IMR-90 (cell line): Measurements from ENCODE around the gene PPP1R16B. TPM values are rescaled to one million over a fixed set of nuclear protein-coding genes. Genes with fewer than 3 reads are reported as not detected.

Experiments used
- ATAC-seq: fragments of 200-7000 bp; cut with Tn5 transposase; 2 replicates; pipeline ENCODE4 v1.9.1; 2020; ENCODE audit warnings: low read depth, mild to moderate bottlenecking, moderate library complexity
- BruUV-seq: library from RNA; stranded (reverse); fragments of 400-500 nt; replicated peaks from 2 replicates; lab custom pipeline; 2021; lab: Mats Ljungman, UMichigan
- CTCF ChIA-PET: fragments of 300-600 bp; formaldehyde crosslinking; extraction: SDS; loops from one replicate; lab custom pipeline; 2021; ENCODE audit warnings: antibody characterized with exemption; lab: Yijun Ruan, JAX
- POLR2A ChIA-PET: fragments of 300-600 bp; sonication (Branson Sonifier 250); formaldehyde crosslinking; loops from one replicate; lab custom pipeline; 2022; ENCODE audit warnings: antibody characterized with exemption; ENCODE audit not compliant: unreplicated experiment; lab: Charles Lee
- DNase-seq: peaks from one replicate; pipeline ENCODE4 v3.0.0; 2013
- H2AFZ ChIP-seq: replicated peaks from 2 replicates; pipeline ENCODE3; 2013; ENCODE audit warnings: low read length, mild to moderate bottlenecking; ENCODE audit not compliant: poor library complexity
- H2AK5ac ChIP-seq: 2 replicates; pipeline ENCODE4 v1.6.1; 2013; ENCODE audit warnings: low read depth, low read length, inconsistent platforms
- H2AK9ac ChIP-seq: replicated peaks from 2 replicates; pipeline ENCODE3; 2013; ENCODE audit warnings: mild to moderate bottlenecking, low read depth, low read length, moderate library complexity; ENCODE audit not compliant: poor library complexity
- H2BK120ac ChIP-seq: 2 replicates; pipeline ENCODE4 v1.6.1; 2013; ENCODE audit warnings: low read depth, low read length, inconsistent platforms
- H2BK15ac ChIP-seq: 3 replicates; pipeline ENCODE4 v1.6.1; 2013; ENCODE audit warnings: low read depth, low read length, inconsistent platforms
- H2BK20ac ChIP-seq: 2 replicates; pipeline ENCODE4 v1.6.1; 2013; ENCODE audit warnings: low read depth, mild to moderate bottlenecking, inconsistent platforms, low read length, moderate library complexity
- H2BK5ac ChIP-seq: 2 replicates; pipeline ENCODE4 v1.6.1; 2013; ENCODE audit warnings: mild to moderate bottlenecking, low read depth, low read length, inconsistent platforms; ENCODE audit not compliant: poor library complexity, severe bottlenecking
- H3K14ac ChIP-seq: replicated peaks from 2 replicates; pipeline ENCODE4 v1.6.1; 2013; ENCODE audit warnings: low read depth, low read length, inconsistent platforms
- H3K18ac ChIP-seq: 2 replicates; pipeline ENCODE4 v1.6.1; 2013; ENCODE audit warnings: low read depth, low read length, control low read depth
- H3K23ac ChIP-seq: 2 replicates; pipeline ENCODE4 v1.6.1; 2013; ENCODE audit warnings: low read depth, low read length, inconsistent platforms
- H3K27ac ChIP-seq: 2 replicates; pipeline ENCODE4 v1.5.1; 2013; ENCODE audit warnings: mild to moderate bottlenecking, control low read depth, low read length; ENCODE audit not compliant: insufficient read depth
- H3K27me3 ChIP-seq: 2 replicates; pipeline ENCODE4 v1.6.1; 2013; ENCODE audit warnings: low read length; ENCODE audit not compliant: control insufficient read depth, insufficient read depth
- H3K36me3 ChIP-seq: 2 replicates; pipeline ENCODE4 v1.6.1; 2013; ENCODE audit warnings: low read length, mixed read lengths; ENCODE audit not compliant: control insufficient read depth, insufficient read depth
- H3K4ac ChIP-seq: 2 replicates; pipeline ENCODE4 v1.6.1; 2013; ENCODE audit warnings: low read depth, low read length, inconsistent platforms
- H3K4me1 ChIP-seq: 2 replicates; pipeline ENCODE4 v1.6.1; 2013; ENCODE audit warnings: low read length, mixed read lengths; ENCODE audit not compliant: control insufficient read depth, insufficient read depth
- H3K4me2 ChIP-seq: 2 replicates; pipeline ENCODE4 v1.6.1; 2013; ENCODE audit warnings: low read depth, mild to moderate bottlenecking, control low read depth, low read length, moderate library complexity
- H3K4me3 ChIP-seq: 2 replicates; pipeline ENCODE4 v1.5.1; 2013; ENCODE audit warnings: low read depth, mild to moderate bottlenecking, control low read depth, low read length, moderate library complexity; ENCODE audit not compliant: insufficient read depth
- H3K56ac ChIP-seq: 2 replicates; pipeline ENCODE4 v1.6.1; 2013; ENCODE audit warnings: low read length, inconsistent platforms; ENCODE audit not compliant: insufficient read depth; ENCODE audit errors: extremely low read depth
- H3K79me1 ChIP-seq, 2 experiments: 2 replicates each; pipeline ENCODE4 v1.6.1; 2013; ENCODE audit warnings: low read length in 2 of 2, inconsistent platforms in 1 of 2, low read depth in 1 of 2
- H3K9ac ChIP-seq: 2 replicates; pipeline ENCODE4 v1.6.1; 2013; ENCODE audit warnings: low read depth, low read length, control low read depth
- H3K9me1 ChIP-seq: 2 replicates; pipeline ENCODE4 v1.6.1; 2013; ENCODE audit warnings: low read length, inconsistent platforms; ENCODE audit not compliant: insufficient read depth
- H3K9me3 ChIP-seq: 2 replicates; pipeline ENCODE4 v1.6.1; 2013; ENCODE audit warnings: low read length; ENCODE audit not compliant: control insufficient read depth, insufficient read depth
- H4K20me1 ChIP-seq: 2 replicates; pipeline ENCODE4 v1.6.1; 2013; ENCODE audit warnings: low read length, inconsistent platforms; ENCODE audit not compliant: insufficient read depth
- H4K5ac ChIP-seq: 2 replicates; pipeline ENCODE4 v1.6.1; 2013; ENCODE audit warnings: mild to moderate bottlenecking, low read depth, low read length, control low read depth
- H4K8ac ChIP-seq, 2 experiments: 2 replicates each; pipeline ENCODE4 v1.6.1; 2013; ENCODE audit warnings: low read depth in 2 of 2, low read length in 2 of 2, control low read depth in 1 of 2, inconsistent platforms in 1 of 2
- H4K91ac ChIP-seq: 2 replicates; pipeline ENCODE4 v1.6.1; 2013; ENCODE audit warnings: low read depth, low read length, inconsistent platforms; ENCODE audit not compliant: insufficient read depth
- CHD1 ChIP-seq: IDR thresholded peaks from 2 replicates; pipeline ENCODE4 v1.6.1; 2012; ENCODE audit warnings: low read depth, low read length, improper control_type of control experiment
- RCOR1 ChIP-seq: IDR thresholded peaks from 2 replicates; pipeline ENCODE4 v1.6.1; 2012; ENCODE audit warnings: mild to moderate bottlenecking, low read length, improper control_type of control experiment; ENCODE audit not compliant: insufficient replicate concordance
- SMC3 ChIP-seq: fragments of 150-350 bp; IDR thresholded peaks from 2 replicates; pipeline ENCODE4 v1.6.1; 2016; ENCODE audit warnings: low read depth, mild to moderate bottlenecking, antibody characterized with exemption, low read length, moderate library complexity
- WGBS, 2 experiments: methylation state at CpG; one replicate each; pipeline versions ENCODE4 v1.1.5 to v1.1.7; 2013; ENCODE audit warnings: missing lambda C conversion rate in 2 of 2; ENCODE audit not compliant: insufficient read length in 1 of 2; ENCODE audit errors: extremely low coverage in 2 of 2; 5-methylcytosine and 5-hydroxymethylcytosine counted together
- dilution Hi-C: fragments of 300-500 bp; cut with HindIII; formaldehyde crosslinking; loops from one replicate; pipeline ENCODE4 v1.14.3; 2018; ENCODE audit warnings: low sequenced_read_pairs; ENCODE audit not compliant: unreplicated experiment
- in situ Hi-C: fragments of 300-500 bp; cut with MboI; formaldehyde crosslinking; loops from 3 replicates; pipeline ENCODE4 v1.14.3; 2019; ENCODE audit warnings: low sequenced_read_pairs, inconsistent platforms, mixed read lengths
- intact Hi-C: fragments of 100-400 bp; cut with micrococcal nuclease; formaldehyde crosslinking; loops from 2 replicates; pipeline ENCODE4 v1.10.0; 2022
- polyA plus RNA-seq, 3 experiments: library from polyadenylated mRNA; depleted of rRNA; stranded (reverse); fragments of >200 nt; gene quantifications; 2 replicates each; pipeline ENCODE4 v1.2.3, GENCODE V29; 2012; ENCODE audit warnings: low replicate concordance in 1 of 3
- total RNA-seq: library from RNA; depleted of rRNA; stranded (reverse); fragments of >200 nt; gene quantifications from 2 replicates; pipeline ENCODE4 v1.2.3, GENCODE V29; 2012
- TF ChIP-seq, protein P1 (sequence below): conservative IDR thresholded peaks from 2 replicates; pipeline ENCODE4 v1.5.1; 2012; ENCODE audit warnings: mild to moderate bottlenecking, low read depth, low read length, improper control_type of control experiment

The PPP1R16B gene
- total and polyA plus RNA-seq, 2 of the 4 experiments (the other 2 are of a cell fraction): not detected

DNA sequence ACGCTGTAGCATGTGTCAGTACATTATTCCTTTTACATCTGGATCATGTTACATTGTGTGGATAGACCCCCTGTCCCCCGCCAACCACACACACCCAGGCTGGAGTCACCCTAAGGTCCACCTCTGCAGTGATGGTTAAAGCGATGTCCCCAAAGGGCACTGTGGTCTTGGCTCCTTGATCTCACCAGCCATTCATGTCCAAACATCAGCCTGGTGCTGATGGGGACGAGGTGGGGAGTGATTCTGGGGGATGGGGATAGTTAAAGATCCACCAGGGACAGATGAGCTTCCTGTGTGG lies 61.5 kb downstream of the PPP1R16B start:
- H2BK5ac ChIP-seq: no peak overlapping the region
- H2BK15ac ChIP-seq: no peak overlapping the region
- H2BK20ac ChIP-seq: no peak overlapping the region
- H2AFZ ChIP-seq: no peak overlapping the region
- dilution Hi-C loops: no loop called here
- no peak overlapping the region for H2BK120ac ChIP-seq
- no peaks in the 10 kb centered on the region for H4K20me1 ChIP-seq
- BruUV-seq: no TSS peak
- no peak overlapping the region for H3K27ac ChIP-seq
- DNase-seq (no peak), ATAC-seq (no peak)
- WGBS, 2 experiments: no CpG with 5 or more reads among the region's 4 CpGs
- no peaks in the 10 kb centered on the region for H3K9me3 ChIP-seq
- no peak overlapping the region for H3K4me2 ChIP-seq
- H3K56ac ChIP-seq: no peak overlapping the region
- H3K4ac ChIP-seq: no peak overlapping the region
- no peaks in the 10 kb centered on the region for H3K36me3 ChIP-seq
- no peak overlapping the region for H3K14ac ChIP-seq
- H3K4me1 ChIP-seq: no peaks in the 10 kb centered on the region
- peaks cover 6% of the 10 kb centered on the region for H3K27me3 ChIP-seq
- in situ Hi-C loops: no loop called here
- H2AK5ac ChIP-seq: no peak overlapping the region
- CTCF ChIA-PET: no interaction called here
- no peak overlapping the region for H4K5ac ChIP-seq
- no peak overlapping the region for H4K91ac ChIP-seq
- TF ChIP-seq CHD1 (no peak), RCOR1 (no peak), SMC3 (no peak)
- TF ChIP-seq, protein P1, sequence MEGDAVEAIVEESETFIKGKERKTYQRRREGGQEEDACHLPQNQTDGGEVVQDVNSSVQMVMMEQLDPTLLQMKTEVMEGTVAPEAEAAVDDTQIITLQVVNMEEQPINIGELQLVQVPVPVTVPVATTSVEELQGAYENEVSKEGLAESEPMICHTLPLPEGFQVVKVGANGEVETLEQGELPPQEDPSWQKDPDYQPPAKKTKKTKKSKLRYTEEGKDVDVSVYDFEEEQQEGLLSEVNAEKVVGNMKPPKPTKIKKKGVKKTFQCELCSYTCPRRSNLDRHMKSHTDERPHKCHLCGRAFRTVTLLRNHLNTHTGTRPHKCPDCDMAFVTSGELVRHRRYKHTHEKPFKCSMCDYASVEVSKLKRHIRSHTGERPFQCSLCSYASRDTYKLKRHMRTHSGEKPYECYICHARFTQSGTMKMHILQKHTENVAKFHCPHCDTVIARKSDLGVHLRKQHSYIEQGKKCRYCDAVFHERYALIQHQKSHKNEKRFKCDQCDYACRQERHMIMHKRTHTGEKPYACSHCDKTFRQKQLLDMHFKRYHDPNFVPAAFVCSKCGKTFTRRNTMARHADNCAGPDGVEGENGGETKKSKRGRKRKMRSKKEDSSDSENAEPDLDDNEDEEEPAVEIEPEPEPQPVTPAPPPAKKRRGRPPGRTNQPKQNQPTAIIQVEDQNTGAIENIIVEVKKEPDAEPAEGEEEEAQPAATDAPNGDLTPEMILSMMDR: no peak
- H3K18ac ChIP-seq: no peak overlapping the region
- POLR2A ChIA-PET: no interaction called here
- H2AK9ac ChIP-seq: no peak overlapping the region
- no peaks in the 10 kb centered on the region for H3K79me1 ChIP-seq
- H3K23ac ChIP-seq: no peak overlapping the region
- no peaks in the 10 kb centered on the region for H3K9me1 ChIP-seq
- no peak overlapping the region for H4K8ac ChIP-seq
- intact Hi-C loops: no loop called here
- H3K4me3 ChIP-seq: no peak overlapping the region
- H3K9ac ChIP-seq: no peak overlapping the region
